Upper lobe of left lung (tissue), 4 donors: ENCODE results near the gene NDUFA5.

Experiments used
- EP300 ChIP-seq, 4 donors: sonication (generic); formaldehyde crosslinking; IDR thresholded peaks; one replicate each; pipeline ENCODE4 v1.5.1; 2017; ENCODE audit warnings: antibody characterized with exemption in 4 of 4, control low read depth in 2 of 4
- POLR2AphosphoS5 ChIP-seq, 2 donors: sonication (generic); formaldehyde crosslinking; IDR thresholded peaks; one replicate each; pipeline ENCODE4 v1.5.1; 2017; ENCODE audit warnings: antibody characterized with exemption in 2 of 2
- TF ChIP-seq, protein P1 (sequence below), 6 experiments: fragments of 450-650 bp in 4 of 6; fragments of 200-600 bp in 2 of 6; sonication (generic) in 2 of 6; IDR thresholded peaks; one replicate each; pipeline ENCODE4 v1.5.1; 2016 to 2019; ENCODE audit warnings: antibody characterized with exemption in 6 of 6

DNA sequence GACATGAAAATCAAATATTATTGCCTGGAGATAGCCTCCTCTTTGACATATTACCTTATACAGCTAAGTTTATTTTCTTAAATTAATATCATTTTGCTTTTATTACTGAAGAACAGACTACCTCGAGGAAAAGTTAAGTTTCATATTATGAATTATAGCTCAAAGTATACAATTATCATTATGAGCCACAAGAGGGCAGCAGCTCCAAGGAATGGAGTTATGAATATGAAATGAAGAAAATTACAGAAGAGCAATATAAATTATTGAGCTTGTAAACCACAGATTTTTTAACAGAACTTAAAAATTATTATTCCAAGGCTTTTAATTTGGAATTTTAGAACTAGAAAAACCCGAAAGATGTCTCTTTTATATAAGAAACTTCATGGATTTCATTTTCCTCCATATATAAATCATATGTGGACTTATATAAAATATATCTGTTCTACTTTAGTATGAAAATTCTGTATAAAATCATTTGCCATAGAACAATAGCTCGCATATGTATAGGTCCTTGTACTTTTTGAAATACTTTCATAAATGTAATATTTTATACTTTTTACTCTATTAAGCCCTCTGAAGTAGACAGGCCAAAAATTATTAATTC is 63.3 kb downstream of the NDUFA5 start:
- TF ChIP-seq, protein P1, sequence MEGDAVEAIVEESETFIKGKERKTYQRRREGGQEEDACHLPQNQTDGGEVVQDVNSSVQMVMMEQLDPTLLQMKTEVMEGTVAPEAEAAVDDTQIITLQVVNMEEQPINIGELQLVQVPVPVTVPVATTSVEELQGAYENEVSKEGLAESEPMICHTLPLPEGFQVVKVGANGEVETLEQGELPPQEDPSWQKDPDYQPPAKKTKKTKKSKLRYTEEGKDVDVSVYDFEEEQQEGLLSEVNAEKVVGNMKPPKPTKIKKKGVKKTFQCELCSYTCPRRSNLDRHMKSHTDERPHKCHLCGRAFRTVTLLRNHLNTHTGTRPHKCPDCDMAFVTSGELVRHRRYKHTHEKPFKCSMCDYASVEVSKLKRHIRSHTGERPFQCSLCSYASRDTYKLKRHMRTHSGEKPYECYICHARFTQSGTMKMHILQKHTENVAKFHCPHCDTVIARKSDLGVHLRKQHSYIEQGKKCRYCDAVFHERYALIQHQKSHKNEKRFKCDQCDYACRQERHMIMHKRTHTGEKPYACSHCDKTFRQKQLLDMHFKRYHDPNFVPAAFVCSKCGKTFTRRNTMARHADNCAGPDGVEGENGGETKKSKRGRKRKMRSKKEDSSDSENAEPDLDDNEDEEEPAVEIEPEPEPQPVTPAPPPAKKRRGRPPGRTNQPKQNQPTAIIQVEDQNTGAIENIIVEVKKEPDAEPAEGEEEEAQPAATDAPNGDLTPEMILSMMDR (IDR thresholded peaks at IDR 0.05) = peak; percentile 32 to 57 (median 51)
- TF ChIP-seq POLR2AphosphoS5 (IDR thresholded peaks at IDR 0.05) (no peak), EP300 (IDR thresholded peaks at IDR 0.05) (no peak)
